ENCODE data around the gene EXO1.

- TF ChIP-seq CTCF (IDR thresholded peaks at IDR 0.05): no peak
- TF ChIP-seq EZH2 (IDR thresholded peaks at IDR 0.05; ENCODE audit: borderline replicate concordance, insufficient read depth, low read depth, low read length, poor library complexity, severe bottlenecking): no peak
Observed at GRCh38 chr1:241844593-241844992, 3.4 kb upstream of the EXO1 start.

Measured in B cell (primary cell).